ENCODE results near the gene ALKBH8. TPM values are rescaled to one million over a fixed set of nuclear protein-coding genes. Genes with fewer than 3 reads are reported as not detected.

ALKBH8 gene
- total RNA-seq, result 6.4 and 7.8 TPM in 2 replicates

GRCh38 chr11:107565219-107565937 lies at the start of gene ALKBH8:
Gene ALKBH8, minus strand, starts transcription at chr11:107565735. Its CDS starts 4,842 bp downstream, at chr11:107560893.

GRCh38 chr11:107590460-107591377 lies 25.2 kb upstream of the ALKBH8 start, which contains the start of gene ELMOD1:
Gene ELMOD1, plus strand, starts transcription at chr11:107591147. Its CDS starts 27,043 bp downstream, at chr11:107618190.

GRCh38 chr11:107457558-107458271 lies 107.8 kb downstream of the ALKBH8 start, which contains the start of gene CWF19L2:
Gene CWF19L2, minus strand, starts transcription at chr11:107457825. Its CDS starts 9 bp downstream, at chr11:107457816.

Other genes starting within 250 kb of the ALKBH8 start
- 8.1 and 14.4 TPM in 2 replicates for gene CWF19L2, start 107.9 kb downstream of the ALKBH8 start, total RNA-seq
- 1.1 and 2.0 TPM in 2 replicates for gene ELMOD1, start 25.4 kb upstream of the ALKBH8 start, total RNA-seq
- gene SLN, start 146.3 kb upstream of the ALKBH8 start, total RNA-seq, result not detected in 2 replicates

All from dermis lymphatic vessel endothelial cell (primary cell).